ENCODE data around the gene PHF2. TPM values are rescaled to one million over a fixed set of nuclear protein-coding genes. Genes with fewer than 3 reads are reported as not detected.

PHF2 gene
- total and polyA plus RNA-seq, 7 donors = 10.9 to 31.9 (median 21.4) TPM

DNA sequence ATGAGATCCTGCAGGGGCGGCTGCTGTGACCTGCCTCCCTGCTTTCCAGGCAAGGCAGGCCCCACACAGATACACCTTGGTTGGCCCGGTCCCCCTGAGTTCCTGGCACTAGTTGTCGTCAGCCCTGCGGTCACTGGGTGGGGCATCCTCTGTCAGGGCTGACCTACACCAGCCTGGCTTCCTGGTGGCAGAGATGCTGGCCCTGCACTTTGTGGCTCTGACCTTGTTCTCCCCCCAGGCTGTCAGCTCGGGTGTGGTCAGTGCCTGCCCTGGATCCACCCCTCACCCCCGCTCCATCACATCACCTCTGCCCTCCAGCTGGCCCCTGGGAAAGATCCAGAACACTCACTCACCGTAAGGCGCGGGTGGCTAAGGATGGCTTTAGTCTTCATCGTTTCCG lies 74.1 kb downstream of the PHF2 start:
- peak; percentile 59 for DNase-seq
- Histone ChIP-seq H3K36me3 (peaks cover 35 to 94% (median 47%) of the 10 kb centered on the region in 4 donors), H3K27ac (no peak overlapping the region), H3K27me3 (no peaks in the 10 kb centered on the region), H3K4me3 (no peak overlapping the region), H3K9me3 (no peaks in the 10 kb centered on the region), H3K4me1 (no peaks in the 10 kb centered on the region)
- WGBS, 2 donors = 92 to 95% methylated on average over 11 of the region's 11 CpGs
- intact Hi-C loops (cut with DNase I) = no loop called here
- TF ChIP-seq POLR2A (IDR thresholded peaks at IDR 0.05) = no peak
- TF ChIP-seq EP300 (IDR thresholded peaks at IDR 0.05) = no peak
- no peak for TF ChIP-seq POLR2AphosphoS5 (IDR thresholded peaks at IDR 0.05)
- TF ChIP-seq, protein P1, sequence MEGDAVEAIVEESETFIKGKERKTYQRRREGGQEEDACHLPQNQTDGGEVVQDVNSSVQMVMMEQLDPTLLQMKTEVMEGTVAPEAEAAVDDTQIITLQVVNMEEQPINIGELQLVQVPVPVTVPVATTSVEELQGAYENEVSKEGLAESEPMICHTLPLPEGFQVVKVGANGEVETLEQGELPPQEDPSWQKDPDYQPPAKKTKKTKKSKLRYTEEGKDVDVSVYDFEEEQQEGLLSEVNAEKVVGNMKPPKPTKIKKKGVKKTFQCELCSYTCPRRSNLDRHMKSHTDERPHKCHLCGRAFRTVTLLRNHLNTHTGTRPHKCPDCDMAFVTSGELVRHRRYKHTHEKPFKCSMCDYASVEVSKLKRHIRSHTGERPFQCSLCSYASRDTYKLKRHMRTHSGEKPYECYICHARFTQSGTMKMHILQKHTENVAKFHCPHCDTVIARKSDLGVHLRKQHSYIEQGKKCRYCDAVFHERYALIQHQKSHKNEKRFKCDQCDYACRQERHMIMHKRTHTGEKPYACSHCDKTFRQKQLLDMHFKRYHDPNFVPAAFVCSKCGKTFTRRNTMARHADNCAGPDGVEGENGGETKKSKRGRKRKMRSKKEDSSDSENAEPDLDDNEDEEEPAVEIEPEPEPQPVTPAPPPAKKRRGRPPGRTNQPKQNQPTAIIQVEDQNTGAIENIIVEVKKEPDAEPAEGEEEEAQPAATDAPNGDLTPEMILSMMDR (IDR thresholded peaks at IDR 0.05) = no peak

GRCh38 chr9:93651521-93651950 lies 75.2 kb downstream of the PHF2 start:
- Histone ChIP-seq H3K4me1 (no peaks in the 10 kb centered on the region), H3K36me3 (peaks cover 31 to 94% (median 47%) of the 10 kb centered on the region in 4 donors), H3K4me3 (no peak overlapping the region), H3K9me3 (no peaks in the 10 kb centered on the region), H3K27me3 (no peaks in the 10 kb centered on the region), H3K27ac (no peak overlapping the region)
- intact Hi-C loops (cut with DNase I) = no loop called here
- WGBS, 2 donors = 89 to 93% methylated on average over 5 of the region's 5 CpGs
- TF ChIP-seq POLR2A (IDR thresholded peaks at IDR 0.05) (no peak), POLR2AphosphoS5 (IDR thresholded peaks at IDR 0.05) (no peak), EP300 (IDR thresholded peaks at IDR 0.05) (no peak)
- TF ChIP-seq, protein P1 (IDR thresholded peaks at IDR 0.05) = no peak
- peak; percentile 51 for DNase-seq

GRCh38 chr9:93652604-93653592 lies 76.5 kb downstream of the PHF2 start:
- peak; percentile 59 for DNase-seq
- TF ChIP-seq POLR2AphosphoS5 (IDR thresholded peaks at IDR 0.05) = no peak
- no peak for TF ChIP-seq POLR2A (IDR thresholded peaks at IDR 0.05)
- TF ChIP-seq EP300 (IDR thresholded peaks at IDR 0.05) = no peak
- TF ChIP-seq, protein P1 (IDR thresholded peaks at IDR 0.05) = no peak
- no peak overlapping the region for H3K27ac ChIP-seq
- H3K36me3 ChIP-seq = peaks cover 28 to 97% (median 54%) of the 10 kb centered on the region in 4 donors
- H3K27me3 ChIP-seq = no peaks in the 10 kb centered on the region
- 94% methylated on average over 24 of the region's 24 CpGs for WGBS, 2 donors
- no peaks in the 10 kb centered on the region for H3K4me1 ChIP-seq
- intact Hi-C loops (cut with DNase I) = no loop called here
- H3K9me3 ChIP-seq = no peaks in the 10 kb centered on the region
- no peak overlapping the region for H3K4me3 ChIP-seq

GRCh38 chr9:93653760-93654159 lies 77.4 kb downstream of the PHF2 start:
- DNase-seq = peak; percentile 56
- WGBS, 2 donors = 93 to 94% methylated on average over 3 of the region's 3 CpGs
- no peaks in the 10 kb centered on the region for H3K9me3 ChIP-seq
- no peak overlapping the region for H3K27ac ChIP-seq
- H3K4me1 ChIP-seq = no peaks in the 10 kb centered on the region
- intact Hi-C loops (cut with DNase I) = no loop called here
- peaks cover 27 to 97% (median 56%) of the 10 kb centered on the region in 4 donors for H3K36me3 ChIP-seq
- no peak overlapping the region for H3K4me3 ChIP-seq
- TF ChIP-seq, protein P1 (IDR thresholded peaks at IDR 0.05) = no peak
- no peaks in the 10 kb centered on the region for H3K27me3 ChIP-seq

Data from sigmoid colon (tissue), 7 donors.